ENCODE measurements around the gene MTHFD1L.
A peak's percentile ranks its signal among the peaks of the same experiment; 100 is the strongest.

Gene MTHFD1L

GRCh38 chr6:151002491-151002935 lies 137.0 kb downstream of the MTHFD1L start:
- in situ Hi-C loops (cut with MboI; ENCODE audit: low sequenced_read_pairs, unreplicated experiment), result no loop called here

GRCh38 chr6:151004383-151005024 lies 139.0 kb downstream of the MTHFD1L start:
- TF ChIP-seq CTCF (IDR thresholded peaks at IDR 0.05; ENCODE audit: borderline replicate concordance, control extremely low read depth, extremely low read depth, insufficient read depth, missing control alignments), result no peak
- in situ Hi-C loops (cut with MboI; ENCODE audit: low sequenced_read_pairs, unreplicated experiment), result no loop called here
- DNase-seq (ENCODE audit: low spot score), result peak; percentile 32

More at GRCh38 chr6:151002491-151002935, 137.0 kb downstream of the MTHFD1L start:
- TF ChIP-seq CTCF (IDR thresholded peaks at IDR 0.05; ENCODE audit: borderline replicate concordance, control extremely low read depth, extremely low read depth, insufficient read depth, missing control alignments), result no peak
- DNase-seq (ENCODE audit: low spot score), result no peak

- in situ Hi-C loops (cut with MboI; ENCODE audit: low sequenced_read_pairs, unreplicated experiment), result no loop called here
- no peak for DNase-seq (ENCODE audit: low spot score)
- no peak for TF ChIP-seq CTCF (IDR thresholded peaks at IDR 0.05; ENCODE audit: borderline replicate concordance, control extremely low read depth, extremely low read depth, insufficient read depth, missing control alignments)
Observed at GRCh38 chr6:151005164-151005563, 139.7 kb downstream of the MTHFD1L start.

- in situ Hi-C loops (cut with MboI; ENCODE audit: low sequenced_read_pairs, unreplicated experiment), result no loop called here
- no peak for DNase-seq (ENCODE audit: low spot score)
- TF ChIP-seq CTCF (IDR thresholded peaks at IDR 0.05; ENCODE audit: borderline replicate concordance, control extremely low read depth, extremely low read depth, insufficient read depth, missing control alignments), result no peak
Observed at GRCh38 chr6:151005896-151006632, 140.6 kb downstream of the MTHFD1L start.

- in situ Hi-C loops (cut with MboI; ENCODE audit: low sequenced_read_pairs, unreplicated experiment), result no loop called here
- no peak for TF ChIP-seq CTCF (IDR thresholded peaks at IDR 0.05; ENCODE audit: borderline replicate concordance, control extremely low read depth, extremely low read depth, insufficient read depth, missing control alignments)
Observed at GRCh38 chr6:151007076-151007475, 141.6 kb downstream of the MTHFD1L start.

GRCh38 chr6:151007922-151008321 lies 142.4 kb downstream of the MTHFD1L start:
- DNase-seq (ENCODE audit: low spot score), result no peak
- in situ Hi-C loops (cut with MboI; ENCODE audit: low sequenced_read_pairs, unreplicated experiment), result no loop called here
- no peak for TF ChIP-seq CTCF (IDR thresholded peaks at IDR 0.05; ENCODE audit: borderline replicate concordance, control extremely low read depth, extremely low read depth, insufficient read depth, missing control alignments)

More at GRCh38 chr6:151007076-151007475, 141.6 kb downstream of the MTHFD1L start:
- no peak for DNase-seq (ENCODE audit: low spot score)

All from GM13976 (cell line).